CD4-positive, alpha-beta memory T cell (primary cell): ENCODE measurements around the gene EPS8L1. TPM values are rescaled to one million over a fixed set of nuclear protein-coding genes. Genes with fewer than 3 reads are reported as not detected.

Experiments
- CTCF ChIA-PET: fragments of 350-600 bp; sonication (Branson Sonifier 250); formaldehyde crosslinking; loops from one replicate; lab custom pipeline; 2021; ENCODE audit warnings: inconsistent platforms; ENCODE audit not compliant: partially characterized antibody; lab: Charles Lee
- POLR2A ChIA-PET: fragments of 350-600 bp; sonication (Branson Sonifier 250); formaldehyde crosslinking; loops from one replicate; lab custom pipeline; 2021; ENCODE audit not compliant: partially characterized antibody; lab: Charles Lee
- DNase-seq, 5 donors: peaks; one replicate each; pipeline versions ENCODE4 v3.0.0 to v3.0.0-alpha.2; 2020 to 2022; ENCODE audit warnings: mixed read lengths in 1 of 5
- H3K27ac ChIP-seq: one replicate; pipeline ENCODE4 v1.7.0; 2013; ENCODE audit warnings: low read depth, low read length
- H3K27me3 ChIP-seq: 2 replicates; pipeline ENCODE4 v1.7.0; 2013; ENCODE audit warnings: mild to moderate bottlenecking, low read length, moderate library complexity; ENCODE audit not compliant: insufficient read depth
- H3K36me3 ChIP-seq: 2 replicates; pipeline ENCODE4 v1.7.0; 2013; ENCODE audit warnings: mild to moderate bottlenecking, low read length, moderate library complexity; ENCODE audit not compliant: insufficient read depth
- H3K4me1 ChIP-seq: 2 replicates; pipeline ENCODE4 v1.7.0; 2013; ENCODE audit warnings: mild to moderate bottlenecking, low read length, moderate library complexity; ENCODE audit not compliant: insufficient read depth
- H3K4me3 ChIP-seq, 2 donors: one replicate each; pipeline ENCODE4 v1.7.0; 2013; ENCODE audit warnings: low read length in 2 of 2, mild to moderate bottlenecking in 1 of 2
- H3K9me3 ChIP-seq, 2 donors: one replicate each; pipeline ENCODE4 v1.7.0; 2013; ENCODE audit warnings: low read length in 2 of 2, control low read depth in 1 of 2; ENCODE audit not compliant: control insufficient read depth in 1 of 2
- H3K27ac Mint-ChIP-seq, 7 donors: one replicate each; pipeline ENCODE4 v1.8.0; 2020 to 2021; ENCODE audit warnings: mixed read lengths in 7 of 7, mild to moderate bottlenecking in 6 of 7, inconsistent platforms in 3 of 7, moderate library complexity in 3 of 7
- H3K27me3 Mint-ChIP-seq, 2 donors: one replicate each; pipeline ENCODE4 v1.8.0; 2020 to 2021; ENCODE audit warnings: mixed read lengths in 2 of 2
- H3K36me3 Mint-ChIP-seq, 2 donors: one replicate each; pipeline ENCODE4 v1.8.0; 2020 to 2021; ENCODE audit warnings: mixed read lengths in 2 of 2, inconsistent platforms in 1 of 2, mild to moderate bottlenecking in 1 of 2
- H3K4me1 Mint-ChIP-seq, 4 donors: one replicate each; pipeline ENCODE4 v1.8.0; 2020 to 2021; ENCODE audit warnings: mixed read lengths in 4 of 4, mild to moderate bottlenecking in 1 of 4
- H3K4me3 Mint-ChIP-seq, 8 donors: one replicate each; pipeline ENCODE4 v1.8.0; 2020 to 2021; ENCODE audit warnings: mixed read lengths in 8 of 8, mild to moderate bottlenecking in 7 of 8, moderate library complexity in 6 of 8, inconsistent platforms in 3 of 8
- H3K9me3 Mint-ChIP-seq, 8 donors: one replicate each; pipeline ENCODE4 v1.8.0; 2020 to 2021; ENCODE audit warnings: mixed read lengths in 8 of 8, mild to moderate bottlenecking in 5 of 8, inconsistent platforms in 3 of 8, moderate library complexity in 1 of 8
- intact Hi-C: fragments of 100-400 bp; cut with micrococcal nuclease; formaldehyde crosslinking; loops from one replicate; pipeline ENCODE4 v1.15.1; 2023
- polyA plus RNA-seq, 2 donors: library from polyadenylated mRNA; unstranded; fragments of 300-500 nt; fragmentation: Illumina TruSeq; gene quantifications; one replicate each; pipeline ENCODE4 v1.2.3, GENCODE V29; 2021
- total RNA-seq, 2 experiments: library from RNA; stranded (reverse); gene quantifications; one replicate each; pipeline ENCODE4 v1.2.3, GENCODE V29; 2021

EPS8L1 gene
- total and polyA plus RNA-seq, 4 experiments from 2014 or later: 0.45 to 2.2 (median 1.1) TPM

DNA sequence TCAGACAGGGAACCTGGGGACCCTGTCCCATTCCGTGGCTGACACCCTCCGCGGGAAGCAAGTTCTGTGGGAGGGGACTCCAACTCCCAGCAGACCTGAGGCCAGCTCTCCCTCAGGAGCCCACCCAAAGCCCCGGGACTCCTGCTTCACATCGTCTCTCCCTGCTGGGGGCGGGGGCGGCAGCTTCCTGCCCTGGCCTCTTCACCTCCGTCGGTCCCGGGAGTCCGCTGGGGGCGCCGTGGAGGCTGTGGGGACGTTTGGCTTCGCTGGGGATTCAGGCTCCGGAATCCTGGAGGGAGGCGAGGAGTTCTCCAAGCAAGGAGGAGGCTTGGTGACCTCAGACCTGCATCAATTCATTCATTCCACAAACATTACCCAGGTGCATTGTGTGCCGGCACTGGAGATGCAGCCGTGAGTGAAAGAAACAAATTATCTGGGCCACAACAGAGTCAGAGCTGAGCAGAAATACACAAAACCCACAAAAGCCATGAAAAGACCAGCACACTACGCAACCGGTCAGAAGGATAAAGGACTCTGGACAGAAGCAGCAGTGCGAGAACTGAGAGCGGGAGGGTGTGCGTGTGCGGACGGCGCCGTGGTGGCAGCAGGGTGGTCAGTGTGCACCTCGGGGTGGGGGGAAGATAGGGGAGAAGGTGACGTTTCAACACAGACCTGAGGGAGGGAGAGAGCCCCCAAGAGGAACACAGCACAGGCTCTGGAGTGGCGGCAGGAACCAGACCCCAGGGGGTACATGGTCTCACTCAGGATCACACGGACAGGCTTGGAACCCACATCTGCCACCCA lies 19.0 kb downstream of the EPS8L1 start:
- H3K4me3 Mint-ChIP-seq: no peak overlapping the region

DNA sequence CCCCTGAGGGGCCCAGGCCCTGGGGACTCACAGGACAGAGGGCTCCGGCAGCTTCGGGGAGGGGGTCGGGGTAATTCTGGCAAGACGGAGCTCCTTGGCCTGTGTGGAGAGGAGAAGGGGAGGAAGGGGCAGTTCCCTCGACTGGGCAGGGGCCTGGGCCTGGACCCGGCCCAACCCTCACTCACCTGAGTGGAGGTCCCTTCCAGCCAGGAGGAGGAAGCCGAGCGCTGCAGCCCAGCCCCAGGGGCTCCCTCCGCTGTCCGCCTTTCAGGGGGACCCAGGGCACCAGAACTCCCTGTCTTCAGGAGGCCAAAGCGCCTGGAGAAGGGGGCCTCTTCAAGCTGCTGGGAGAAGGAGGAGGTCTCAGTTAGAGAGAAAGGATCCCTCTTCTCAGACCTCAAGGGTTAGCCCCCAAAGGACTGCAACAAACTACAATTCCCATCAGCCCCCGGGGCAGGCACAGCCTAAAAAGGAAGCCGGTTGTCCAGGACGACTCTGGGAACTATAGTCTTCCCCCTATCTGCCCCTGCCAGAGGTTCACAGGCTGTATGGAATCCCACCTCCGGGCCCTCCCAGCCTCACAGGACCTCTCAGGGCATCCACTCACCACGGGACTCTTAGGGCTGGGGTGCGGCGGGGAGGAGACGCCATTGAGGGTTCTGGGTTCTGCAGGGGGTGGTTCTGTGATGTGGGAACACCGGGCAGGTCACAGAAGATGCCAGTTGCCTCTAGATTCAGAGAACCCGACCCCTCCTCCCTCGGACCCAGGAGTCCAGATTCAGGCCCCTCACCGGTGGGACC lies 19.8 kb downstream of the EPS8L1 start:
- ChIA-PET CTCF (no interaction called here), POLR2A (no interaction called here)
- no peaks in the 10 kb centered on the region for H3K9me3 ChIP-seq
- no peak overlapping the region for H3K4me3 ChIP-seq
- peaks cover 11% of the 10 kb centered on the region for H3K36me3 ChIP-seq
- H3K4me1 Mint-ChIP-seq: peaks cover 0 to 2% (median 0%) of the 10 kb centered on the region in 4 donors
- no peaks in the 10 kb centered on the region for H3K4me1 ChIP-seq
- H3K27me3 Mint-ChIP-seq: no peaks in the 10 kb centered on the region
- no peak overlapping the region for H3K27ac Mint-ChIP-seq
- H3K27me3 ChIP-seq: no peaks in the 10 kb centered on the region
- no peak overlapping the region for H3K4me3 Mint-ChIP-seq
- DNase-seq: peak in 1 of 5 donors; percentile 16
- H3K9me3 Mint-ChIP-seq: peaks cover 0 to 2% (median 0%) of the 10 kb centered on the region in 8 donors
- intact Hi-C loops: no loop called here
- peaks cover 15 to 16% of the 10 kb centered on the region in 2 donors for H3K36me3 Mint-ChIP-seq
- H3K27ac ChIP-seq: no peak overlapping the region

More for the DNA sequence above, 19.0 kb downstream of the EPS8L1 start:
- H3K9me3 Mint-ChIP-seq: peaks cover 0 to 2% (median 0%) of the 10 kb centered on the region in 8 donors
- H3K27me3 ChIP-seq: no peaks in the 10 kb centered on the region
- H3K27ac Mint-ChIP-seq: no peak overlapping the region
- ChIA-PET POLR2A (no interaction called here), CTCF (no interaction called here)
- H3K27me3 Mint-ChIP-seq: peaks cover 0 to under 1% of the 10 kb centered on the region in 2 donors
- H3K4me1 ChIP-seq: no peaks in the 10 kb centered on the region
- no peaks in the 10 kb centered on the region for H3K9me3 ChIP-seq
- intact Hi-C loops: no loop called here
- H3K36me3 Mint-ChIP-seq: peaks cover 14 to 19% of the 10 kb centered on the region in 2 donors
- no peak overlapping the region for H3K4me3 ChIP-seq
- H3K4me1 Mint-ChIP-seq: peaks cover 0 to 4% (median 0%) of the 10 kb centered on the region in 4 donors
- H3K36me3 ChIP-seq: peaks cover 11% of the 10 kb centered on the region
- no peak overlapping the region for H3K27ac ChIP-seq
- DNase-seq: no peak

DNA sequence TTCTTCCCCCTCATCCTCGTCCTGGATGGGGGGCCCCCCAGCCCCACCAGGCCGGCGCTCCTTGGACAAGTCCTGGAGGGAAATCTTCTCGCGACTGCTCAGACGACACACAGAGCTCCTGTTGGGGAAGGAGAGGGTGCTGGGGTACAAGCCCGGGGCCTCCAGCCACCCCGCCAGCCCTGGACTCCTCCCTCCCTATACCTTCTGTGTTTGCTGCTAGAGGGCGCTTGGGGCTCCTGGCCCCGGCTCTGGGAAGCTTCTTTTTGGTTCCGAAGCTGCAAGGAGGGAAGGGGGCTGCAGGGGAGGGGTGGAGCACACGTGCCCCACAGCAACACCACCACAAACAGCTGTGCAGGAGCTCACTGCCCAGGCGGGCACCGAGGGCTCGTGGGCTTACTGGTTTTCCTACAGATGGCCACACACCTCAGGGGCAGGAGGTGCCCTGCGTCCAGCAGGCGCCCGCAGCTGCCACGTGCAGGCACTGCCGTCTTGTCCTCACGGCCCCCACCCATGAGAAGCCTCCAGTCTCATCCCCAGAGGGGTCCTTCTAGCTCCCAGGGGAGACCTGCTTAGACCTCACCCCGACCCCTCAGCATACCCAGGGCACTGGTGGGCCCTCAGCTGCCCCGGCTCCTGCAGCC lies 20.5 kb downstream of the EPS8L1 start:
- Mint-ChIP-seq H3K36me3 (peaks cover 10 to 14% of the 10 kb centered on the region in 2 donors), H3K27ac (no peak overlapping the region), H3K9me3 (peaks cover 0 to 2% (median 0%) of the 10 kb centered on the region in 8 donors), H3K27me3 (no peaks in the 10 kb centered on the region), H3K4me1 (peaks cover 0 to 2% (median 0%) of the 10 kb centered on the region in 4 donors), H3K4me3 (no peak overlapping the region)
- intact Hi-C loops: no loop called here
- Histone ChIP-seq H3K27me3 (no peaks in the 10 kb centered on the region), H3K4me3 (no peak overlapping the region), H3K4me1 (no peaks in the 10 kb centered on the region), H3K36me3 (peaks cover 11% of the 10 kb centered on the region), H3K9me3 (no peaks in the 10 kb centered on the region), H3K27ac (no peak overlapping the region)
- peak in 1 of 5 donors; percentile 1 for DNase-seq
- ChIA-PET POLR2A (no interaction called here), CTCF (no interaction called here)

DNA sequence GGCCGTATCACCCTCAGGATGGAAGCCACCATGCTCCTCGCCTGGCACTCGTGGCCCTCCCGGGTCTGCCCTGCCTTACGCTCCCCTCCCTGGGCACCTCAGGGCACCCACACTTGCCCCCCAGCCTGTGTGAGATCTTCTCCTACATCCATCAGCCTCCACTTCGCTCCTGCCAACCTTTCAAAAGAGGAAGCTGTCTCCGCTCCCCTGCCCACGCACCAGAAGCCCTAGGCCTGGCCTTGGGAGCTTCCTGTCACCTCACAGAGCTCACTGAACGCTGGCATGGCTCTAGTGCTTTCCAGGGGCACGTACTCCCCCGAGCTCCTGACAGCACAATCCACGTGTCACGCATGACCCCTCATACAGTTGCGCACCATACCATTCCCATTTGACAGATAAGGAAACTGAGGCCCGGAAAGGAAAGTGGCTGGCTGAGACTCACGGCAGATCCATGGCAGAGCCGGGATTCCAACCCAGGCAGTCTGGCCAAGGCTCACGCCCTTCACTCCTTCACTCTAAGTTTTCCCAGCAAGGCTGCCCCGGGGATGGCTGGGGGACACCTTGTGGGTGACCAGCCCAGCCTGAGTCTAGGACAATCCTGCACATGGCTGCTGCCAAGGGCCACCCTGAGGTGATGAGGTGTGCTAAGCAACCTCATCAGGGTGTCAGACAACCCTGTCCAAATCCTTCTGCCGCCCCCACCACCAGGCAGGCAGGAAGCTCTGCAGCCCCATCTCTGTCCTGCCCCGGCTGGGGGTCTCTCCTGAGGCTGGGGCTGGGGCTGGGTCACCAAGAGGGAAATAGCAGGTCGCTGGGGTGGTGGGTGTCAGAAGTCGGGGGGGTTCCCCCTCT lies 22.4 kb downstream of the EPS8L1 start:
- ChIA-PET CTCF (no interaction called here), POLR2A (interaction anchor here (1.5 kb wide), 1 partner anchor 9 kb away, joined by 4 read pairs; no protein-coding TSS in a partner anchor)
- no peak overlapping the region for H3K27ac Mint-ChIP-seq
- no peak overlapping the region for H3K4me3 Mint-ChIP-seq
- H3K4me1 Mint-ChIP-seq: peaks cover 0 to 2% (median 0%) of the 10 kb centered on the region in 4 donors
- no peaks in the 10 kb centered on the region for H3K27me3 Mint-ChIP-seq
- no peaks in the 10 kb centered on the region for H3K9me3 ChIP-seq
- DNase-seq: peak in 1 of 5 donors; percentile 13
- H3K36me3 Mint-ChIP-seq: peaks cover 24 to 25% of the 10 kb centered on the region in 2 donors
- H3K4me1 ChIP-seq: no peaks in the 10 kb centered on the region
- H3K27me3 ChIP-seq: no peaks in the 10 kb centered on the region
- no peak overlapping the region for H3K27ac ChIP-seq
- H3K36me3 ChIP-seq: peaks cover 19% of the 10 kb centered on the region
- H3K4me3 ChIP-seq: no peak overlapping the region
- intact Hi-C loops: no loop called here
- H3K9me3 Mint-ChIP-seq: peaks cover 0 to 2% (median 0%) of the 10 kb centered on the region in 8 donors

DNA sequence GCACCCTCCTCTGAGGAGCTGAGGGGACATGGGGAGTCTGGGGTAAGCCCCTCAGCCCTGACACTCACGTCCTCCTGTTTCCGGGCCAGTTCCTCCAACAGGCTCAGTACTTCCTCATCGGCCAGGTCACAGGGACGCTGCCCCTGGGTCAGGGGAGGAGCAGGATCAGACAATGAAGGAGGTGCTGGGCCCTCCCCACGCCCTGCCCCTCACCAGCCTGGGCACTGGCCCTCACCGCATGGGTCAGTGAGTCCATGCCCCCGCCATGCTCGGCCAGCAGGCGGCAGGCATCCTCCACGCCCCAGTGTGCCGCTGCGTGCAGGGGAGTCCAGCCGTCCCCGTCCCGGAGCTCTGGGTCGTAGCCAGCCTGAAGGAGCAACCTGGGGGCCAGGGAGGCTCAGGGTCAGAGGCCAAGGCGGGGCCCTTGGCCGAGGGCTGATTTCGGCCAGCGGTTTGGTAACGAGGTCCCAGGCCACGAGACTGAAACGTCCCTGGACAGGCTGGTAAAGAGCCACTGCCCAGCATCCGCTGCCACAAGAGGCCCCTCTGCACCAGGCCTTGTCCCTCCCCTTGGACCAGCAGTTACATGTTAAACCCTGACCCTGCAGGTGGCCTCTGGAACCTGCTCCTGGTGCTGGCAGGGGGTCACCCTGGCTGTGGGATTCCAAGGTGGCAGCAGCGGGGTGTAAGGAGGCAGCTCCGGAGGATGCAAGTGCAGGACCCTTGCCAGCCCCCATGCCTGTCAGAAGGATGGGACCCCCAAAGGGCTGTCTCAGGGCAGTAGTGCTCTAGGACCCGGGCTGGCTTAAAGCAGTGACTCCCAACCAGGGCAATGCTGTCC lies 23.3 kb downstream of the EPS8L1 start:
- Histone ChIP-seq H3K4me3 (no peak overlapping the region), H3K36me3 (peaks cover 24% of the 10 kb centered on the region), H3K9me3 (no peaks in the 10 kb centered on the region), H3K27me3 (no peaks in the 10 kb centered on the region), H3K4me1 (no peaks in the 10 kb centered on the region), H3K27ac (no peak overlapping the region)
- intact Hi-C loops: no loop called here
- ChIA-PET CTCF (interaction anchor here (1.0 to 2.2 kb wide), 2 partner anchors 10 to 405 kb away, joined by 3 to 9 read pairs; no protein-coding TSS in a partner anchor), POLR2A (interaction anchor here (1.5 kb wide), 1 partner anchor 10 kb away, joined by 4 read pairs; no protein-coding TSS in a partner anchor)
- Mint-ChIP-seq H3K9me3 (peaks cover 0 to 2% (median 0%) of the 10 kb centered on the region in 8 donors), H3K4me3 (no peak overlapping the region), H3K27me3 (no peaks in the 10 kb centered on the region), H3K4me1 (peaks cover 0 to 2% (median 0%) of the 10 kb centered on the region in 4 donors), H3K27ac (no peak overlapping the region), H3K36me3 (peaks cover 29% of the 10 kb centered on the region in 2 donors)
- DNase-seq: peak in 1 of 5 donors; percentile 12
